Left cardiac atrium (tissue), 4 donors: ENCODE measurements around the gene CABP1. TPM values are rescaled to one million over a fixed set of nuclear protein-coding genes. Genes with fewer than 3 reads are reported as not detected.
A peak's percentile ranks its signal among the peaks of the same experiment; 100 is the strongest.
"Not testable (repeated sequence)": the region's sequence is repeated elsewhere in the genome, so short reads cannot be mapped to it uniquely, and the experiment has no call there.

Experiments used
- ATAC-seq, 2 donors: fragments of 200-7000 bp; cut with Tn5 transposase; one replicate each; pipeline ENCODE4 v1.9.1; 2020; ENCODE audit warnings: mild to moderate bottlenecking in 2 of 2, moderate library complexity in 2 of 2
- DNase-seq: peaks from one replicate; pipeline ENCODE4 v3.0.0-alpha.2; 2020
- intact Hi-C, 2 donors: fragments of 100-400 bp; cut with DNase I; formaldehyde crosslinking; loops; one replicate each; pipeline versions ENCODE4 v1.14.1 to v1.15.1; 2022 to 2023
- total RNA-seq, 2 donors: library from RNA; stranded (reverse); fragmentation: NEBNext Ultra II Directional; extraction: Animal tissue kit (Norgen Biotek cat#: 25700); gene quantifications; one replicate each; pipeline ENCODE4 v1.2.1, GENCODE V29; 2021
- donor health status: DM: no; HTN: yes; CAD: no.
- donor health status: DM: no; HTN: yes; CAD: no; lungs with severe emphysema.
- donor health status: DM: yes; HTN: yes; CAD: no.
- donor health status: Dilated cardiomyopathy.

The CABP1 gene
- total RNA-seq, 2 donors from 2014 or later: 1.5 to 4.6 TPM

DNA sequence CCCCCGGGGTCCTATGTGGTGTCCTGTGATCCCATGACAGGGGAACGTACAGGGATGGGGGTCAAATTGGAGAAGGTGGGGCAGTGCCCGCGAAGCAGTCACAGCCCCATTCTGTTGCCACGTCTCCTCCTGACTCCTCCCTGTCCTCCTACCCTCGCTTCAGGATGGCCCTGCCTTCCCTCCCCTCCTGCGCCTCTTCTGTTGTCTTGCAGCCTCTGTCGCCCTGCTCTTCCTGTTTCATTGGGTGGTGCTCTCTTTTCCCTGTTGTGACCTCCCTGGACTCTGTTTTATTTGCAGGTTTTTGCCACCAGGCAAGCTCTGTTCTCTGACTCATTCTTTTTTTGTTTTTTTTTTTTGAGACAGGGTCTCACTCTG, 18.7 kb downstream of the CABP1 start:
- intact Hi-C loops: no loop called here
- no peak for ATAC-seq
- no peak for DNase-seq

DNA sequence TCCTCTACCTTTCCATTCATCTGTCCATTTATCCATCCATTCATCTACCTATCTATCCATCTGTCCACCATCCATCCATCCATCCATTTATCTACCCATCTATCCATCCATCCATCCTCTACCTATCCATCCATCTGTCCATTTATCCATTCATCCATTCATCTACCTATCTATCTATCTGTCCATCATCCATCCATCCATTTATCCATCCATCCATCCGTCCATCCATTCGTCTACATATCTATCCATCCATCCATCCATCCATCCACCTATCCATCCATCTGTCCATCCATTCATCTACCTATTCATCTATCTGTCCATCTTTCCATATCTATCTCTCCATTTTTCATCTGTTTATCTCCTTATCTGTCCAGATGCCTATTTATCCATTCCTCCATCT, 21.0 kb downstream of the CABP1 start:
- DNase-seq (no peak), ATAC-seq (no peak)
- intact Hi-C loops: no loop called here

GRCh38 chr12:120662879-120663278, 22.5 kb downstream of the CABP1 start:
- ATAC-seq: no peak
- intact Hi-C loops: no loop called here
- DNase-seq: no peak

DNA sequence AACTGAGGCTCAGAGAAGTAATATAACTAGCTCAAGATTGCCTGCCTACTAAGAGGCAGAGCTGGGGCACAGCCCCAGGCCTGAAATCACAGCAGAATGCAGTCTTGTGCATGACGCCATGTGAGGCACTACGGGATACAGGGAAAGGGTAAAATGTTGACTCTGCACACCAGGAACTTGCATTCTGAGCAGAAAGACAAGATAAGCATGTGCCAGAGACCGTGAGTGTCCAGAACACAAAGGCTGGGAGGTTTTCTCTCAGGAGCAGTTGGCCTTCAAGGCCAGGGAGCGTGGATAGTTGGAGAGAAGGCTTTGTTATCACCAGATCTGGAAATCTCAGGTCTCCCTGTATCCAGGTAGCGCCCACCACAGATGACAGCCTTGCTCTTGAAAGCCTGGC, 23.3 kb downstream of the CABP1 start:
- no peak for ATAC-seq
- intact Hi-C loops: no loop called here
- no peak for DNase-seq

DNA sequence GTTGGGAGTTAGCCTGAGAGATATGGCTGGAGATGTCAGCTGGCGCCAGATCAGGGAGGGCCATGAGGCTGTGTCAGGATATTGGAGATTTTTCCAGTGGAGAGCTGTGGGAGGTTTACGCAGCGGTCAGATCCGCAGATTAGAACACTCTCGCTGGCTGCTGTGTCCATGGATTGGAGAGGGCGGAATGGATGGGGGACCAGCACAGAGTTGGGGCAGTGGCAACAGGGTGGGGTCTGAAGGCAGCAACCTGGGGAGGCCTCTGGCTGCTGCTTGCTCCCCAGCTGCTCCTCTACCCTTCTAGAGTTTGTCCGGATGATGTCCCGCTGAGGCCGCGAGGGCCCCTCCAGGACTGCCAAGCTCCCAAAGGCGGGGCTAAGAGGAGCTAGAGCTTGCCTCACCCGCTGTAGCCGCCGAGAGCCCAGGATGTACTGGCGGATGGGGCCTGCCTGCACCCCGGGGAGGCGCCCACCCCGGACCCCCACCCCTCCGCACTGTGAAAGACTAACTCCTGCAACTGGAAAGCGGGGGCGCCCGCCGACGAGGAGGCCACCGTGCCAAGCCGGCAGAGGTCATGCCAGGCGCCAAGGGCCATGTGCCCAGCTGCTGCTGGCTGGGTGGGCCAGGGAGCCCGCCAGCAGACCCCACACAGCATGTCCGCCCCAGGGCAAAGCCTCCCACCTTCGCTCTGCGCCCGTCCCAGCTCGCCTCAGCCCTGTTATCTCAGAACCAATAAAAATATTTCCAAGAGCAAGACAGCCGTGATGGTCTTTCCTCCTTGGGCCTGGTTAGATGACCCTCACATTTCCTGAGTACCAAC, 26.4 kb downstream of the CABP1 start:
- DNase-seq (no peak), ATAC-seq (no peak)
- intact Hi-C loops: no loop called here

DNA sequence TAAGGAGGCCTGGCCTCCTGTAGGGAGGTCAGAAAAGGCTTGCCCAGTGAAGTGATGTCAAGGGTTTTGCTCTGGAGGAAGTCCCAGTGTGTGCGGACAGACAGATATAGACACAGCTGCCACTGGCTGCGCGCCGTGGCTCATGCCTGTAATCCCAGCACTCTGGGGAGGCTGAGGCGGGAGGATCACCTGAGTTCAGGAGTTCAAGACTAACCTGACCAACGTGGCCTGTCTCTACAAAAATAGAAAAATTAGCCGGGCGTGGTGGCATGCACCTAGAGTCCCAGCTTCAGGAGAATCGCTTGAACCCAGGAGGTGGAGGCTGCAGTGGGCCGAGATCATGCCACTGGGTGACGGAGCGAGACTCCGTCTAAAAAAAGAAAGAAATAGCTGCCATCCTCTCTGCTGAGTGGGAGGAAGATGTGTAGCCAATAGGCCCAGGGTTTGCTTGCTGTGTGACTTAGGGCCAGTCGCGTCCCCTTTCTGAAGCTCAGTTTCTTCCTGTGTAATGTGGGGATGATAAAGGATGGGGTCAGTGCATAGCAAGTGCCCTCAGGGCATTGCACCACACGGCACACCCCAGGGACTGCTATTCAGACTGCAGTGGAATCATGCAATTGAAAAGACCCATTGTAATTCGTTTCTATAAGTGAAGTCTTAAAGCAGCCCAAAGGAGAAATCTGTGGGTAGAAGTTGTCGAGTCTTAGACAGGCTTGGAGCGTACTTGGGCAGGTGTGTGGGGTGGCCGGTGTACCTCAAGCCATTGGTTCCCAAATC, 27.9 kb downstream of the CABP1 start:
- no peak for ATAC-seq
- intact Hi-C loops: no loop called here
- DNase-seq: no peak

- peak; percentile 65 to 71 for ATAC-seq
- intact Hi-C loops: no loop called here
- DNase-seq: peak; percentile 55
Observed at GRCh38 chr12:120668868-120669840, 28.7 kb downstream of the CABP1 start.

- DNase-seq, intact Hi-C loops, ATAC-seq: not testable (repeated sequence)
Observed at GRCh38 chr12:120670237-120670636, 29.8 kb downstream of the CABP1 start.

GRCh38 chr12:120670667-120671066, 30.2 kb downstream of the CABP1 start:
- no peak for DNase-seq
- intact Hi-C loops: no loop called here
- ATAC-seq: no peak

GRCh38 chr12:120674097-120674636, 33.7 kb downstream of the CABP1 start:
- DNase-seq (no peak), ATAC-seq (no peak)
- intact Hi-C loops: no loop called here

DNA sequence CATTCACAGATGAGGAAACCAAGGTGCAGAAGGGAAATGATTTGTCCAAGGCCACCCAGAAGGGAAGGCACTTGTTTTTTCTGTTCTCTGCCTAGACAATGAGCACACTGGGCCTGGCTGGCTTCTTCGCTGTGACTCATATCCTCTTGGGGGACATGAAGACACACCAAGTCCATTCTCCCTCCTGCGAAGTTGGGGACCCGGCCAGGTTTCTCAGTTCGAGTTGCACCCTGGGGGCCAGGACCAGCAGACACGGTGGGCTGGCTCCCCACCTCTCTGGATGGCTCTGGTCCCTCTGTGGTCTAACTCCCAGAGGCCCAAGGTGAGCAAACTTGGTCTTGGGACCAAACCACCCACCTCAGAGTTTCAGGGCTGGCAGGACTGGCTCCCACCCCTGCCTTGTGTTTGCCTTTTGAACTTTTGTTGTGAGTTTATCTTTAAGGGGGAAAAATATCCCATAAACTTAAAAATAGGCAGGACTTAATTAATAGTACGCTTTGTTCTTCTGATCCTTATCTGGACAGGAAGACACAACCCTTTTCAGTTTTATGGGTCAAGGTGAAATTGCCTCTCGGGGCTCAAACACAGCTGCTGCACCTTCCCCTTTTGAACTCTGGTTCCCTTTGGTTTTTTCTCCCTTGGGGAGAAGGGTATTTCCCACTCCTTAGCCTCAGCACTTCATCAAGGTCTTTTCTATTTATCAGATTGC, 37.5 kb downstream of the CABP1 start:
- ATAC-seq (peak; percentile 47 to 75), DNase-seq (no peak)
- intact Hi-C loops: no loop called here

DNA sequence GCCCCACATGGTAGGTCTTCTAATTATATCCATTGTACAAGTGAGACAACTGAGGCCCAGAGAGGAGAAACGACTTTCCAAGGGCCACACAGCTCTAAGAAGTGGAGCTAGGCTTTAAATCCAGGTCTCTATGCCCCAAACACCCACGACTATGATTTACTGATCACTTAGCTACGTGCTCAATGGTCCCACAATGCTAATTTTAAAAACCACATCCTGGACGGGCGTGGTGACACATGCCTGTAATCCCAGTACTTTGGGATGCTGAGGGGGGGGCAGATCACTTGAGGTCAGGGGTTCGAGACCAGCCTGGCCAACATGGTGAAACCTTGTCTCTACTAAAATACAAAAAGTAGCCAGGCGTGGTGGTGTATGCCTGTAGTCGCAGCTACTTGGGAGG, 38.1 kb downstream of the CABP1 start:
- ATAC-seq (no peak), DNase-seq (no peak)
- intact Hi-C loops: no loop called here

- intact Hi-C loops: no loop called here
- DNase-seq: no peak
- ATAC-seq: no peak
Observed at GRCh38 chr12:120680165-120680738, 39.8 kb downstream of the CABP1 start.

- ATAC-seq (no peak), DNase-seq (no peak)
- intact Hi-C loops: no loop called here
Observed at GRCh38 chr12:120684523-120684932, 44.1 kb downstream of the CABP1 start.

DNA sequence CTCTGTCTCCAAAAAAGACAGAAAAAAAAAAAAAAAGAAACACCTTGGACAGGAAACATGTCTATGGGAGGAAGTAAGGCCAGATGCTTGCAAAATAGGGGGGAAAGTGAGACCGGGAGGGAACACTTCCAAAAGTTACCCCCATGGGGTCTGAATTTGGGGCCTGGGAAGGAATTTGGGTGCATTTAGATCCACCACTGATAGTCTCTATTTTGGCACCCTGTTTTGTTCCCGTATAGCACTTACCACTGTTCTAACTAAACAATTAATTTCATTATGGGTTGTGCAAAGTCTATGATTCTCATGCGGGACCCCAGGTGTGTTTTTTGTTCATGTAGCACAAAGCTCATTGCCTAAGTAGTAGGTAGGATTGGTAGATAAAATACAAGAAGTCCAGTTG, 45.1 kb downstream of the CABP1 start:
- intact Hi-C loops: no loop called here
- no peak for DNase-seq
- no peak for ATAC-seq

- DNase-seq (peak; percentile 98), ATAC-seq (peak; percentile 90 to 95)
- intact Hi-C loops: no loop called here
Observed at GRCh38 chr12:120686151-120686689, 45.8 kb downstream of the CABP1 start.

DNA sequence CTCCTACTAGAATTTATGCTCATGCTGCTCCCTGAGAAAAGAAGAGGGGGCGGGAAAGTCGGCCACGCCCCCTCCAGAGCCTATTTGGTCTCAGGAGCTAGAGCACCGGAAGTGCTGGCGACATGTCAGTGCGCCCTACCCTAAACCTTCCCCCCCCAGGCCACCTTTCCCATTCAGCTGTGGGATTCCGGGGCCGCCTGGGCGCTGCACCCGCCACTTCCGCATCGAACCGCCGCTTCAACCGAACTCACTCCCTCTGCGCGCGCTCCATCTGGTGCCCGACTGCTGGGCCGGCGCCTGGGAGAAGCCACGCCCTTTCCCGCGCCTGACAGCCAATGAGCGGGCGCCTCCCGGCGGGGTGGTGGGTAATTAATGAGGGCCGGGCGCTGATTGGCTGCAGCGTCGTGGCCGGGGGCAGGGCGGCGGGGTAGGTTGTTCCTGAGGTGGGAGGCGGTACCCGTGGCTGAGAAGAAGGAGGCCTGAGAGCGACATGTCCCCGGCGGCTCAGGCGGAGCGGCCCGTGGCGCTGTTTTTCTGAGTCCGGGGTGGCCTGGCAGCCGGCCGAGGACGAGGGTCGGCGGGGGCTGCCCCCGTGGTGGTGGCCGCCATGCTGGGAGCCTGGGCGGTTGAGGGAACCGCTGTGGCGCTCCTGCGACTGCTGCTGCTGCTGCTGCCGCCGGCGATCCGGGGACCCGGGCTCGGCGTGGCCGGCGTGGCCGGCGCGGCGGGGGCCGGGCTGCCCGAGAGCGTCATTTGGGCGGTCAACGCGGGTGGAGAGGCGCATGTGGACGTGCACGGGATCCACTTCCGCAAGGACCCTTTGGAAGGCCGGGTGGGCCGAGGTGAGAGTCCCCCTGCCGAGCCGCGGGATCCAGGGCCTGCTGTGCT, 46.5 kb downstream of the CABP1 start, which contains the start of gene MLEC:
MLEC (plus strand) TSS at position 460 of the 888 bp plus-strand sequence; CDS start at position 608, 148 bp downstream.
- intact Hi-C loops: no loop called here
- DNase-seq (peak; percentile 99), ATAC-seq (peak; percentile 93 to 96)
